Activated CD8-positive, alpha-beta memory T cell treated with anti-CD3 and anti-CD28 coated beads, Interleukin-2, amount 50 U/mL, for 4 hours (primary cell): ENCODE data around the gene BBS9.
"Not testable (repeated sequence)": the region's sequence is repeated elsewhere in the genome, so short reads cannot be mapped to it uniquely, and the experiment has no call there.

Experiments
- DNase-seq: peaks from one replicate; pipeline ENCODE4 v3.0.0-alpha.2; 2020

BBS9 gene

DNA sequence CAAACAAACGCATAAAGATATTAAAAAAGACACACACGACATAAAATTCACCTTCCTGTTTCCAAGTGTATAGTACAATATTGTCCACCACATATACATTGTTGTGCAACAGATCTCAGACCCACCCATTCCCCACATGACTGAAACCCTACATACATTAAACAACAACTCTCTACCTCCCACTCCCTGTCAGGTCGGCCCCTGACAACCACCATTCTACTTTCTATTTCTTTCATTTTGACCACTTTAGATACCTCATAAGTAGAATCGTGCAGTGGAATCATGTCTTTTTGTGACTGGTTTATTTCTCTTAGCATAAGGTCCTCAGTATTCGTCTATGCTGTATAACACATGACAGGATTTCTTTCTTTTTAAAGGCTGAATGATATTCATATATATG is 320.5 kb downstream of the BBS9 start:
- no peak for DNase-seq

DNA sequence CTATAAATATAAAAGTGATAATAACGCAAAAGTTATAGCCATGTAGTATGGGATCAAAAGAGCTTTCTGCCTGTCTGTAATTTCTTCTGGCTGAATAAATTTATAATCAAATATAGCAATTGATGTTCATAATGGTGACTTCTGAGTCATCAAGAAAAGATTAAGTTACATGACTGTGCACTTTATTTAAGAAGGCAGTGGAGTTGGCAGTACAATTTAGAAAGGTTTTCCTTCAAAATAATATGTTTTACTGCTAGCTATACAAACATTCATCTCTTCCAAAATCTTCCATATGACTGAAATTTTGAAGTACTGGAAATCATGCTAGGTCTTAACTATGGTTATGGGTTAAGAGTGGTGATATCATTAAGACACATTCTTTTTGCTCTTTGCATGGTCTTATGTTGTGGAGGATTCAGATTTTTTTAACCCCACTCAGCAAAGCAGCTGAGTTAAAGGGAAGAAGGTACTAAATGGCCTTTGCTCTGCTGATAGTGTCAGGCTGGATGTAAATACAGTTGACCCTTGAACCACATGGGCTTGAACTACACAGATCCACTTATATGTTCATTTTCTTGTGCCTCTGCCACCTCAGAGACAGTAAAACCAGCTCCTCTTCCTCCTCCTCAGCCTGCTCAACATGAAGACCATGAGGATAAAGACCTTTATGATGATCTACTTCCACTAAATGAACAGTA is 323.6 kb downstream of the BBS9 start:
- DNase-seq: no peak

DNA sequence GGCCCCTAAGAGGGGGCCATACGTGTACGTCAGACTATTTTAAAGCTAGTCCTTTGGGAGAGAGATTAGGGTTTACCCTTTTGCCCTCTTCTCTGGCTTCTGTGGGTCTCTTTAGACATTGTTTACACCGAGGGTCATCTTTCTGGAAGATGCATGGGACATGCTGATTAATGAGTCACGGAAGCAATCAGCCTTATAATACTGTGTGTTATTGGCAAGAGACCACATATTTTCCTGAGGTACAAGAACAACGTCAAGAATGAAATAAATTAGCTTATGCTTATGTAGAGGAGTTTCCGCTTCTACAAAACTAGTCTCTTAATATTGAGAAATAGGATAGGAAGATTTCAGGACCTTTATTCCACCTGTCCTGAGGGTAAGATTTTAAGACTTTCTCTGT is 327.7 kb downstream of the BBS9 start:
- DNase-seq: no peak

DNA sequence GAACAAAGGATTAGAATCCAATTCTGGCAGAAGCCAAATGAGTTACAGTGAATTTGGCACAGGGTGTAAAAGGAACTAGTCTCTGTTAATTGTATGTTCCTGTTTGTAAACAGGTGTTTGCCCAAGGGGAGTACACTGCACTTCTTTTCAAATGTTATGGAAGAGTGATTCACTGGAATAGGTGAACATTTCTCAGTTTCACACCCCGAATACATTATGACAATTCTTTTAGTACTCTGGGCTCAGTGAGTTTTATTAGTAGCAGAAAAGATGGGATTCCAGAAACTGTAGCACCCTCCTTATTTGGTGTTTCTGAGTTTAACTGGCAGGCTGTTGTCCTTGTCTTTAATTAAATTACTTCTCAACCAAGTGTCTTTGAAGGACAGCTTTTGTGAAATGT is 329.2 kb downstream of the BBS9 start:
- DNase-seq: no peak

DNA sequence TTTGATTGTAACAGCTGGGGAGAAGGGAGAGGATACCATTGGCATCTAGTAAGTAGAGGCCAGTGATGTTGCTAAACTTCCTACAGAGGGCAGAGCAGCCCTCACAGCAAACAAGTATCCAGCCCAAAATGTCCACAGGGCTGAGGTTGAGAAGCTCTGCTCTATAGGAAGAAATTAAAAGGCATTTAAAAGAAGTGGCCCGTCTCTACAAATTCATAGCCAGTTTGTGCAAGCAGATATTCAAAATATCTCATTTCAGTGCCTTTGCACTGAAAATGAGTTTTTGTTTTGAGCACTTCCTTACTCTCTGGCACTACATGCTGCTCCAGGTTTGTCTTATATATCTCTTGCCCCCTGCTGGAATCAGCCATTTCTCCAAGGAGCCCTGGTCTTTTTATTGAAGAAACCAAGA is 330.0 kb downstream of the BBS9 start:
- DNase-seq: no peak

DNA sequence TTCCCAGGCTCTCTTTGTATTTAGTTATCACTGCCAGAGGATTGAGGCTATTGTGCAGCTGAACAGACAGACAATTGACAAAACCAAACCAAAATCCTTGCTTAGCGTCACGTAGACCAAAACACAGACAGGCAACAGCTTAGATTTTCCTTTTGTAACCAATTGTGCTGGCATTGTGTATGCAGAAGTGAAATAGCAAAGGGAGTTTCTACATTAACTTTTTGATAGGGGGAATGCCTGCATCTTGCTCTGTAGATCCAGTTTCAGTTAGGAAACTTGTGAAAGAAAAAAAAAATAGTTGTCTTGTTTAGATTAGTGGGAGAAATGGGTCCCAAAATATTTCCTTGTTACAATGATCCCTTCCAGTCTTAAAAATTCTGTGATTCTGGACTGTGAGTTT is 333.8 kb downstream of the BBS9 start:
- DNase-seq: no peak

DNA sequence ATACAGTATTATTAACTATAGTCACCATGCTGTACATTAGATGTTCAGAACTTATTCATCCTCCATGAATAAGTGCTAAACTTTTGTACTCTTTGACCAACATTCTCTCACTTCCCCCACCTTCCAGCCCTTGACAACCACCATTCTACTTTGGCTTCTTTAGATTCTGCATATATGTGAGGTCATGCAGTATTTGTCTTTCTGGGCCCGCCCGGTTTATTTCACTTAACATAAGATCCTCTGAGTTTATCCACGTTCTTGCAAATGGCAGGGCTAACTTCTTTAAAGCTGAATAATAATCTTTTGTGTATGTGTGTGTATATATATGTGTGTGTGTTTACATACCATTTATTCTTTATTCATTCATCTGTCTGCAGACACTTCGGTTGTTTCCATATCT is 336.8 kb downstream of the BBS9 start:
- no peak for DNase-seq

DNA sequence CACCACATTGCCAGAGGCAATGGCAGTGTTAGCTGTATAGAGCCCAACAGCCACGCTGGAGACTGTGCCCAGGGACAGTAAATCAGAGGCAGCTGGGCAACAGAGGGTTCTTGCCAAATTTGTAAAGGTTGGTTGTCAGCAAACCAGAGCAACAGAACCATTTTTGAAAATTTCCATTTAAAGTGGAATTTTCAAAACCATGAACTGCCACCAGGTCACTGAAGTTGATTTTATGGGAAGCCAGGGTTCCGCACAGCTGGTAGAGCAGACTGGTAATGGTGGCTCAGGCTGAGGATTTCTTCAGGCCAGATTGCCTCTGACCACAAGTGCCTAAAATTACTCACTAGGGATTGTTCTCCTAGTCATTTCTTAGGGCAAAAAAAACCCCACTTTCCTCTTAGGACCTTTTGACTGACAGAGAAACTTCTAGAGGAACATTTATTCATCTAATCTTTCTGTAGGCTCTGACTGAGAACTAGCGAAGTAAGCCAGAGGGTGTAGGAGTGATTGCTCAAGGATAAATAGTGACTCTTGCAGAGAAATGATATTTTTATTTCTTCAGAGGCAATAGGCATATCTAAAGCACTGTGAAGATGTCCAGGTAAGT is 342.4 kb downstream of the BBS9 start:
- no peak for DNase-seq

DNA sequence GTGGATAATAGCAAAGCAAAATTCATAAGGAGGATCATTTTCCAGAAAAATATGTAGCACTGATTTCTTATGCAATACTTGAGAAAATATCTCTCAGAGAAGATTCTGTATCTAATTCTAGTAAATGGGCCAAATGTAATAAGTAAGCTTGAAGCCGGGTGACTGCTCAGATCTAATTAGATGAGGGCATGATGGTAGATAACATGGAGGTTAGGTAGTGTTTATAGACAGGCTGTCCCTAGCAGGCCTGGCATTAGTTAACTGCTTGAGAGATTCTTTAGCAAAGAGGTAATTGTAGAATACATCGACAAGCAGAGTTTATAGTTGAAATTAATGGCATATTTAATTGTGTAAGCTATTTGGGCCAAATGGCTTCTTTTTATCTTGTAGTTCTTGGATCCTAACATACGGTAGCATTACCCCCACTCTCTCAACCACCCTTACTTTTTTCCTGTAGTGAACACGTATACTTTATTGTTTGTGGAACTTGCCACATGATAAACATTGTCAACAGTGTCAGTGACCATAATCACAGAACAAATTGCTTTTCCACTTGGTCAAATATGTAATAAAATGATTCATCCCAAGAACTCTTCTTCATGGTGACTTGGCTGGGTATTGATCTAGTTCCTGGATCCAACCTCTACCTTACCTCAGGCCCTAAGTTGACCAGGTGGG is 343.1 kb downstream of the BBS9 start:
- no peak for DNase-seq

DNA sequence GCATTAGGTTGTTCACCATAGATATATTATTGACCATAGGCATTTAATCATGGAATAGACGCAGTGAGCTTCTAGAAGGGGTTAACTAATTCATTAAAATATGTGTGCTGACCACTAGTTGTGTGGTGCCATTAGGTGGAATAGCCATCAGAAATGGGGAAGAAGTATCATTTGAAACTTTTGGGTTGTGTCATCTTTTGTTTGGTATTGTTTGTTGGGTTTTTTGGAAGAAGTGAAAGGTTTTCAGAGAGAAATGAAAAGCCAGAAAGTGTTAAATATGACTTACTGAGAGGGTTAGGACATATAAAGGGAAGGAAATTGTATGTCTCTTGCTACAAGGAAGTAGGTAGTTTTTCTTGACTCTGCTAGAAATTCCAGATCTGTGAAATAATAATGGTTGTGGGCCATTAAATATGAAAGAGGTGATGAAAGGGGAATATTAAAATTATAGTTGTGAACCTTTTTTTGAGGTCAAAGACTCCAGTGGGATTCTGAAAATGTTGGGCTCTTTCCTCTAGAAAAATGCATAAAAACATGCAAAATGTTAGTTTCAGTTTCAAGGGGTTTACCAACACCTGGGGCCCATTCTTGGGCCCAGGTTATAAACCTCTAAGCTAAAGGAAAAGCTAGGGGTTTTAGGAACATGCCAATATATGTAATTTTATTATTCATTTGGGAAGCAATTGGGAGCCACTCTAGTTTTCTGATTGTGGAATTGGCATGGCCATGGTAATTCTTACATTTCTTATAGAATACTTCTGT is 348.5 kb downstream of the BBS9 start:
- DNase-seq: no peak

DNA sequence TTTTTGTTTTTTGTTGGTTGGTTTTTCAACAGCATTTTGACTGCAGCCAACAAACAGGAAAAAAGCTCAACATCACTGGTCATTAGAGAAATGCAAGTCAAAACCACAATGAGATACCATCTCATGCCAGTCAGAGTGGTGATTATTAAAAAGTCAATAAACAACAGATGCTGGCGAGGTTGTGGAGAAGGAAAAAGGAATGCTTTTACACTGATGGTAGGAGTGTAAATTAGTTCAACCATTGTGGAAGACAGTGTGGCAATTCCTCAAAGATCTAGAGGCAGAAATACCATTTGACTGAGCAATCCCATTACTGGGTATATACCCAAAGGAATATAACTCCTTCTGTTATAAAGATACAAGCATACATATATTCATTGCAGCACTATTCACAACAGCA is 355.1 kb downstream of the BBS9 start:
- DNase-seq: not testable (repeated sequence)

DNA sequence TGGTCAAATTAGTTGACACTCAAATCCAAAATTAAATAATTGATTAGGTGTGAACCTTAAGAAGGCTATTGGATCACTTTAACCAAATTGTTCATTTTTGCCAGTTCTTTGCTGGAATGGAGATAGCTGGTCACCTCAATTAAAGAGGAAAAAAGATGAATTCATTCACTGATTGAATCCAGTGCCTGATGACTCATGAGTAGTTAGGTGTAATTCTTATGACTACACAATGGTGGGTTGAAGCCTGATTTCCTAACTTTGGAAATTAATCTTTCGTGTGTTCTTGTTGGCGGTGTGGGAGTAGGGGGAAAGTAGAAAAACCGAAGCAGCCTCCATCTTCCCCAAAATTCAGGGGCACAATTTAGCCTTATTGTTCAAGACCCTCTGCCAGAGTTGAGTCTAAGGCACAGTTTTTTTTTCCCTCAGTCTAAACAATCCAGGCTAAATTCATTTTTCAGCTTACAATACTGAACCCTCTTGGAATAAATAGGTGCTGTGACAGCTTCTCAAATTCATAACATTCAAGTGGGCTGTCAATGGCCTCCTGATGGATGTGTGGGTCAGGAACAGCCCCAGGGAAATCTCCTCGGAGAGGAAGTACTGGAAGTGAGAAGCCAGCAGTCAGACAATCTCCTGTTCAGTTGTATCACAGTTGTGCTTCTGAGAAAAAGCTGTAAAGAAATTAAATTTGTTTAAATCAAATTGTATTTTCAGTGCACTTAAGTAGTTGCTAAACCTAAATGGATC is 356.6 kb downstream of the BBS9 start:
- DNase-seq: no peak

DNA sequence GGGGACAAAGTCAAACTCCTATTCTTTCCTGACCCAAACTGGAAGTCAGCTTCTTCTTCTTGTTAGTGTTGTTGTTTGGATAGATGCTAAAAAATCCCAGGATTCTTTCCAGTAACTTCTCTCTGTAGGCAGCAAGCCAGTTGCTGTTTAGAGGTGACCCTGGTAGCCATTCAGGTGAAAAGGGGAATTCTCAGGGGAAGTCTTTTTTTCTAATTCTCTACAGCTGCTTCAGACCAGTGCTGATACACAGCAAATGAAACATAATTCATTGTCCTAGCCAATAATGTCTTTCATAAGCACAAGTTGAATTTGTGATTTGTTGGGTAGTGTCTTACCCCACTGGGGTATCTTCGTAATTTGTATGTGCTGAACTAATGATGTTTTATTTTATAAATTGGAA is 357.3 kb downstream of the BBS9 start:
- no peak for DNase-seq

DNA sequence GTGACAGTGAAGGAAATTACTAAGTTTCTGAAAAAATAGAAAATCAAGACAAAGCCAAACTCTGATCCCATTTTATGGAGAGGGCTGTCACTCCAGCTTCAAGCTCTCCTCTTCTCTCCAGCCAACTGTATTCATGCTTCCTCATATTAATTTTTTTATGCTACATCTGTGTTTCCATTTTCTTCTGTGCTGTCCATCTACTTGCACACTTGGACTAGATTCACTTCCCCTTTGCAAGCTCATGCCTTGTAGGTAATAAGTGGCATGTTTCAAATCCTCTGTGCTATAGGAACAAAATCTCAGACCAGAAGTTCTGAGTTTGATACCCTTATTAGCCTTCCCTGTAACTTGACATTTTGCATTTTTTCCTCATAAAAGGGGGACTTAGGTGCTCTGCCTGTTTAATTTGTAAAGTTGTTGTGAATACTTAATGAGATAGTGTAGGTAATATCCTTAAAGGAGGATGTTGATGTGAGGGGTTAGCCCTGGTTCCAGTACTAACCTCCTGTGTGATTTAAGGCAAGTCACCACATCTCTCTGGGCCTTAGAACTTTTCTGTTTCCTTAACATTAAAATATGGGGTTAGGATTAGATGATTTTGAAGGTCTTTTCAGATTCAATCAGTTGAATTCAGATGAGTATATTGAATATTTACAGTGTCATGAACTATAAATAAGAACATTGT is 358.8 kb downstream of the BBS9 start:
- DNase-seq: no peak

DNA sequence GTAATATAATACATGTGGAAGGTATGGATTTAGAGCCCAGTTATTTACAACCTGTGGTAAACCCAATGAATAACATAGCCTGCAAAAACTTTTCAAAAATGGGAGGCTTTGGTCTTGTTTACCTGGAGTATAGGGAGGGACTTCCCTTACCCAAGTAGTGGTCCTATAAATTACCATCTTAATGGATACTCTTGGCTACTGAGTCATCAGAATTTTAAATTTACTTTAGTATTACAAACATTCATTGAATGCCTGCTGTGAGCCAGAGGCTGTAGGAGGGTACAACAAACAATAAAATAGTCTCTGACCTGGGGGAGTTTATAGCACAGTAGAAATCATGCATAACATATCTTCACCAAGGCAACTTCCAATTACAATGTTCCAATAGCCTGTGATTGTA is 365.1 kb downstream of the BBS9 start:
- no peak for DNase-seq

DNA sequence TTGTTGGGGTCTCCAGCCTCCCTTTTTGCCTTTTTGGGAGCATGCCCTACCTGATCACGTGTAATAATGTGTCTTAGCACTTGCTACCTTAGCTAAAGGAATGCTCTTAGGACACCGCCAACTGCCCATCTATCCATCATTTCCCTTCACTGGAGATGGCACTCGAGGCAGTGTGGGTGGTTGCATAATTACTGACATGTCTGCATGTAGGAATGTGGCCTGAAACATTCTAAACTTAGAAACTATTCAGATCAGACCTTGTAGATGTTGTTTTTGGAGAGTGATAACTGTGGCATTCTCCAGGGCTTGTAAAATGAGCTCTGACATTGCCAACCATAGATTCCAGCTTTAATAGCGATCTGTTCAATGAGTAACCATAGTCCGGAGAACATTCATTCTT is 365.8 kb downstream of the BBS9 start:
- DNase-seq: no peak

DNA sequence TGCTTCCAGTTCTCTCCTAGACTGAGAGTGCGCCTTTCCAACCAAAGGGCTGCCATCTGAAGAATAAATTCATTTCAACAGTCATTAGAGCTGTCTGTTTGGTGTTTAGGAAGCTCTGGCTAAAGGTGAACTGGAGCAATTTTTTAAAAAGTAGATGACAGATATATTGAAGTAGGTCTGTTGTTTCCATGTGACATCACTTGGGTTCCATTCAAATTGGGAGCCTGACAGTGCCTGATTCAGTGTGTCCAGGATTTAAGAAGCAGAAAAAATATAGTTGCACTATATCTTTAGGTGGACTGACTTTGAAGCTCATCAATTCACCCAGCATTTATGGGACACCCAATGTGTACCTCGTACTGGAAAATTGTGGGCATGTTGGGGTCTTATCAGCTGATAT is 367.7 kb downstream of the BBS9 start:
- no peak for DNase-seq

DNA sequence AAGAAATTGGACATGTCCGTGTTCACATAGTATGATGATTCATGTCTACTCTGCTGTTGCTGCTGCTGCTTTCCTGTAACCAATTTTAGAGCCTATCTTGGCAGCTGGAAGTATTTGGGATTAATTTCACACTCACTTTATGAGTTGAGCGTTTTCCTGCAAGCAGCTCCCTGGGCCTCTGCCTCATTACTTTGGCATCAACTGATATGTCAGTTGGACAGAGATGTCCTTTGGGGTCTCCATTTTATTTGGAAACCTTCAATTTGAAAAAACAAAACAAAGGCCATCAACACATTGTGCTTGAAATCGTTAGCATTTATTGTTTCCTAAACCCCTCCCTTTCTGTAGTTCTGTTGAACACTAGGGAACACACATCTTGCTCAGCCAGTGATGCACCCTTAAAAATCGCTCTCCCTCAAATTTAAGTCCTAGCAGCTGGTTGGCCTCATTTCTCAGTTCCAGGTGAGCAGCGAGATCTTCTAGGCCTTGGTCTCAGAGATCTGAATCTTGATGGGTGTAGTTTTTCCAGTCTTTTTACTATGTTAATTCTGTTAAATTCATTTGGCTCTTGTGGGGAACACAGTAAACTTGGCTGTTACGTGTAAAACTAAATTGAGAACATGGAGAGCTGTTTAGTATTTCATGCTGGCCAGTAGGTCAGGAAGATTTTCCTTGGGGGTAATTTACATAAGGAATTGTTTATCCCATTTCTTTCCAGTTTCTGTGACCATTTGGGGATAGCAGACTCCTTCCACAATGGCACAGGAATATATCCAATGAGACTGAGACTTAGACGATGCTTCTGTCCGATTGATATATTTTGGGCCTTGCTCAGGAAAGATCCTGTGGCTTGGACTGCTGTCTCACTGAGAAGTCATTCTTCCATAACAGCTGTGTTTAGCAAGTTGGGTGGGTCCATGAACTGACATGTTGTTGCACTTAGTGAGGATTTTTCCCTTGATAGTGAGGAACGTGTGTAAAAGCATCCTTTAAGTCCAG is 371.6 kb downstream of the BBS9 start:
- DNase-seq: no peak

DNA sequence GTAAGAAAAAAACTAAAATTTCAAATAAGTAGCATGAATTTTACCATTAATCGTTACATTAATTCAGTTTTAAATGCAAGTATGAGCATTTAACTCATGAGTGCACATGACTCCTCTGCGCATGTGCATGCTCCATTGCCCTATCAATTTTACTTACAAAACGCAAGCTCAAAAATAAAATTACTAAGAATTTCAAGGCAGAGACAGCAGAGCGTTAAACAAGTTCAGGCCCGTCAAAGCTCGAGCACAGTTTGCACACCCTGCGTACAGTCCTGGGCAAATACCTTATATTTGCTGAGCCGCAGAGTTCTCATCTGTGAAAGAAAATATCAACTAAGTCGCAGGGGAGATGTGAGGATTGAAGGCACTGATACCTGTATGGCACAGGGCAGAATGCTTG is 373.6 kb downstream of the BBS9 start:
- no peak for DNase-seq

DNA sequence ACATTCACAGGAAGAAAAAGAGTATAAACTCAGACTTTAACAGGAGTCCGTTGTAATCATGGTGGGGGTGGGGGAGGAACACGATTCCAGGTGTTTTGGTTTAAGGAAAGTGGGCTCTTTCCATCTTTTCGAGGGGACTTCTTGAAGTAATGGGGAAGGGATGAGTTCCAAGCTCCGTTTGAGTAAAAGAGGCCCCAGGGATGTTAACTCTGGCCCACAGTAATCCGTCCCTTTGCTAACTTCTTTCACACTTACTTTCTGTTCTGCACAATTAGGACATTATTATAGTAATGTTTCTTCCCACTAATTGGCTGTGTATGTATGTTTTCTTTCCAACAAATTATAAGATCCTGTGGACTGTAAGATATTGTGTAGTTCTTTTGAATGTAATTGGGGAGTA is 374.4 kb downstream of the BBS9 start:
- no peak for DNase-seq

DNA sequence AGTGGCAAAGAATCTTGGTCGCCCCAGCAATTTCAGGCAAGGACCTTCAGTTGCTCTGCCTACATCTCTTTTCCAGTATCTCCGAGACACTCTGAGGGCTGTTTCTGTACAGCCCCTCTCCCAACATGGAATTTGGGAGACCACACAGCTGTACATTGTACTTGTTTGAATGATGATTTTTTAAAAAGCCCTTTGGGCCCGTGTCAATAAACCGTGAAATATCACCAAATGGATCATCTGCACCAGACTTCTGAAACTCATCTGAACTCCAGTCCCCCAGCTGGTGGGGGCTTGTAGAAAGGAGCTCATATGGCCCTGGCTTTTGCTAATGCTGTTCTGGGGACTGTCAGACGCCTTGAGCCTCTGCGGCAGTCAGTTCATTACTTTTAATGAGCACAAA is 374.9 kb downstream of the BBS9 start:
- DNase-seq: no peak
